CD14-positive monocyte (primary cell): Measurements from ENCODE around the gene SPG7. TPM values are rescaled to one million over a fixed set of nuclear protein-coding genes. Genes with fewer than 3 reads are reported as not detected.

Source experiments
- DNase-seq, 3 donors: peaks; one replicate each; pipeline ENCODE4 v3.0.0-alpha.2; 2011 to 2022
- H2AFZ ChIP-seq: 2 replicates; pipeline ENCODE4 v1.6.0; 2012; ENCODE audit warnings: mild to moderate bottlenecking, low read depth, low read length, inconsistent platforms; ENCODE audit not compliant: insufficient read depth, poor library complexity, severe bottlenecking
- H3K27ac ChIP-seq, 2 donors: 1 replicate in 1 of 2; 2 replicates in 1 of 2; pipeline ENCODE4 v1.5.1; 2012 to 2013; ENCODE audit warnings: low read length in 2 of 2, control low read depth in 1 of 2, inconsistent platforms in 1 of 2, low read depth in 1 of 2, mild to moderate bottlenecking in 1 of 2
- H3K27me3 ChIP-seq, 2 donors: one replicate each; pipeline versions ENCODE4 v1.6.0 to v1.6.1; 2011 to 2013; ENCODE audit warnings: low read length in 2 of 2; ENCODE audit not compliant: control insufficient read depth in 2 of 2, insufficient read depth in 2 of 2
- H3K36me3 ChIP-seq, 2 donors: replicated peaks in 1 of 2; 1 replicate in 1 of 2; 2 replicates in 1 of 2; pipeline versions ENCODE4 v1.5.1 to v1.6.1; 2012 to 2013; ENCODE audit warnings: low read length in 2 of 2, control low read depth in 1 of 2, inconsistent platforms in 1 of 2, mild to moderate bottlenecking in 1 of 2; ENCODE audit not compliant: insufficient read depth in 2 of 2, control insufficient read depth in 1 of 2
- H3K4me1 ChIP-seq, 2 donors: 1 replicate in 1 of 2; 2 replicates in 1 of 2; pipeline versions ENCODE4 v1.5.1 to v1.6.1; 2012 to 2013; ENCODE audit warnings: low read length in 2 of 2, control low read depth in 1 of 2, inconsistent platforms in 1 of 2, mild to moderate bottlenecking in 1 of 2, moderate library complexity in 1 of 2; ENCODE audit not compliant: insufficient read depth in 2 of 2, control insufficient read depth in 1 of 2
- H3K4me2 ChIP-seq: replicated peaks from 2 replicates; pipeline ENCODE3; 2012; ENCODE audit warnings: low read length, moderate library complexity, mild to moderate bottlenecking; ENCODE audit not compliant: poor library complexity, severe bottlenecking; ENCODE audit errors: extremely low read depth
- H3K4me3 ChIP-seq, 3 experiments: fragments of 200-600 bp in 1 of 3; sonication (generic) in 1 of 3; replicated peaks in 1 of 3; 1 replicate in 2 of 3; 2 replicates in 1 of 3; pipeline ENCODE4 v1.5.1; 2011 to 2013; ENCODE audit warnings: low read length in 3 of 3, mild to moderate bottlenecking in 3 of 3, control low read depth in 2 of 3, low read depth in 2 of 3, inconsistent platforms in 1 of 3, moderate library complexity in 1 of 3
- H3K79me2 ChIP-seq: 2 replicates; pipeline ENCODE4 v1.6.0; 2012; ENCODE audit warnings: mild to moderate bottlenecking, control low read depth, inconsistent platforms, low read length, moderate library complexity; ENCODE audit not compliant: insufficient read depth
- H3K9ac ChIP-seq: 2 replicates; pipeline ENCODE4 v1.6.0; 2017; ENCODE audit warnings: low read length, mild to moderate bottlenecking; ENCODE audit not compliant: insufficient read depth, poor library complexity, severe bottlenecking
- H3K9me3 ChIP-seq, 2 donors: replicated peaks in 1 of 2; 1 replicate in 1 of 2; 2 replicates in 1 of 2; pipeline versions ENCODE4 v1.5.1 to v1.6.1; 2012 to 2013; ENCODE audit warnings: low read length in 2 of 2, control low read depth in 1 of 2; ENCODE audit not compliant: control insufficient read depth in 1 of 2, insufficient read depth in 1 of 2
- H4K20me1 ChIP-seq: 2 replicates; pipeline ENCODE4 v1.6.0; 2012; ENCODE audit warnings: mild to moderate bottlenecking, low read length, control low read depth, moderate library complexity; ENCODE audit not compliant: insufficient read depth
- H3K27ac Mint-ChIP-seq, 7 donors: one replicate each; pipeline ENCODE4 v1.8.0; 2020; ENCODE audit warnings: mild to moderate bottlenecking in 7 of 7, mixed read lengths in 7 of 7, moderate library complexity in 6 of 7, inconsistent platforms in 2 of 7
- H3K27me3 Mint-ChIP-seq, 3 donors: one replicate each; pipeline ENCODE4 v1.8.0; 2021 to 2022; ENCODE audit warnings: low read depth in 3 of 3, mild to moderate bottlenecking in 3 of 3, mixed read lengths in 3 of 3, moderate library complexity in 3 of 3, inconsistent platforms in 1 of 3
- H3K36me3 Mint-ChIP-seq, 2 donors: one replicate each; pipeline ENCODE4 v1.8.0; 2020; ENCODE audit warnings: mixed read lengths in 2 of 2, inconsistent platforms in 1 of 2, mild to moderate bottlenecking in 1 of 2
- H3K4me1 Mint-ChIP-seq: one replicate; pipeline ENCODE4 v1.8.0; 2020; ENCODE audit warnings: mild to moderate bottlenecking, mixed read lengths
- H3K4me3 Mint-ChIP-seq, 2 donors: one replicate each; pipeline ENCODE4 v1.8.0; 2020; ENCODE audit warnings: mild to moderate bottlenecking in 2 of 2, mixed read lengths in 2 of 2, moderate library complexity in 1 of 2
- H3K9me3 Mint-ChIP-seq, 7 donors: one replicate each; pipeline ENCODE4 v1.8.0; 2020 to 2022; ENCODE audit warnings: mixed read lengths in 7 of 7, mild to moderate bottlenecking in 6 of 7, moderate library complexity in 6 of 7, inconsistent platforms in 2 of 7
- WGBS: methylation state at CpG from one replicate; pipeline ENCODE4 v1.1.5; 2013; ENCODE audit warnings: missing lambda C conversion rate; ENCODE audit not compliant: insufficient coverage; 5-methylcytosine and 5-hydroxymethylcytosine counted together
- intact Hi-C, 2 donors: fragments of 100-400 bp; cut with micrococcal nuclease; formaldehyde crosslinking; loops; one replicate each; pipeline versions ENCODE4 v1.15.0 to v1.15.1; 2023
- polyA plus RNA-seq, 3 donors: library from polyadenylated mRNA; depleted of rRNA in 1 of 3; unstranded in 2 of 3; stranded (reverse) in 1 of 3; fragments of 300-500 nt in 2 of 3; fragments of >200 nt in 1 of 3; fragmentation: Illumina TruSeq in 2 of 3; gene quantifications; 1 replicate in 2 of 3; 2 replicates in 1 of 3; pipeline ENCODE4 v1.2.3, GENCODE V29; 2012 to 2021
- TF ChIP-seq, protein P1 (sequence below): fragments of 200-600 bp; IDR thresholded peaks from one replicate; pipeline ENCODE4 v1.8.0; 2022; ENCODE audit warnings: antibody characterized with exemption, mild to moderate bottlenecking

SPG7 gene
- polyA plus RNA-seq, 3 donors = 30.3 to 120 (median 34.4) TPM

DNA sequence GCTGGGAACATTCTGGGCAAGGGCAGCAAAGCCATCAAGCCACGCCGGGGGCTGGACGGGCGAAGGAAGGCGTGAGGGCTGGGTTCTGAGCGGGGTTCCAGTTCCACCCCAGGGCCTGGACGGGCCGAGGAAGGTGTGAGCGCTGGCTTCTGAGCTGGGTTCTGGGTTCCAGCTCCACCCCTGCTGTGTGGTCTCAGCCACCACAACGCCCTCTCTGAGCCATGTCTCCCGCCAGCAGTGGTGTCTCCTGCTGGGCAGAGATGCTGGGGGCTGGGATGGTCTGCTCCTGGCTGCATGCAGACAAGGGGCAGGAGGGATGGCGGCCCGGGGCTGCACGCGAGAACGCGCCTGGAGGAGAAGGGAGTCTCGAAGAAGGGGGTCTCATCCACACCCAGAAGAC is 63.4 kb downstream of the SPG7 start:
- TF ChIP-seq, protein P1, sequence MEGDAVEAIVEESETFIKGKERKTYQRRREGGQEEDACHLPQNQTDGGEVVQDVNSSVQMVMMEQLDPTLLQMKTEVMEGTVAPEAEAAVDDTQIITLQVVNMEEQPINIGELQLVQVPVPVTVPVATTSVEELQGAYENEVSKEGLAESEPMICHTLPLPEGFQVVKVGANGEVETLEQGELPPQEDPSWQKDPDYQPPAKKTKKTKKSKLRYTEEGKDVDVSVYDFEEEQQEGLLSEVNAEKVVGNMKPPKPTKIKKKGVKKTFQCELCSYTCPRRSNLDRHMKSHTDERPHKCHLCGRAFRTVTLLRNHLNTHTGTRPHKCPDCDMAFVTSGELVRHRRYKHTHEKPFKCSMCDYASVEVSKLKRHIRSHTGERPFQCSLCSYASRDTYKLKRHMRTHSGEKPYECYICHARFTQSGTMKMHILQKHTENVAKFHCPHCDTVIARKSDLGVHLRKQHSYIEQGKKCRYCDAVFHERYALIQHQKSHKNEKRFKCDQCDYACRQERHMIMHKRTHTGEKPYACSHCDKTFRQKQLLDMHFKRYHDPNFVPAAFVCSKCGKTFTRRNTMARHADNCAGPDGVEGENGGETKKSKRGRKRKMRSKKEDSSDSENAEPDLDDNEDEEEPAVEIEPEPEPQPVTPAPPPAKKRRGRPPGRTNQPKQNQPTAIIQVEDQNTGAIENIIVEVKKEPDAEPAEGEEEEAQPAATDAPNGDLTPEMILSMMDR = no peak
- H3K9ac ChIP-seq = no peak overlapping the region
- Mint-ChIP-seq H3K36me3 (peaks cover 3 to 5% of the 10 kb centered on the region in 2 donors), H3K9me3 (peaks cover 0 to 2% (median 0%) of the 10 kb centered on the region in 7 donors), H3K27me3 (peaks cover 33 to 47% (median 33%) of the 10 kb centered on the region in 3 donors), H3K4me3 (peak overlapping the region in 1 of 2 donors; percentile 31), H3K27ac (no peak overlapping the region), H3K4me1 (peaks cover 12% of the 10 kb centered on the region)
- DNase-seq = no peak
- H3K4me1 ChIP-seq = peaks cover 10 to 20% of the 10 kb centered on the region in 2 donors
- H2AFZ ChIP-seq = no peak overlapping the region
- intact Hi-C loops = loop anchor here in 1 of 2 donors (10.0 kb wide), 1 partner anchor 73 kb away; no protein-coding TSS in a partner anchor
- 88% methylated on average over 17 of the region's 18 CpGs for WGBS
- no peaks in the 10 kb centered on the region for H3K36me3 ChIP-seq
- no peaks in the 10 kb centered on the region for H4K20me1 ChIP-seq
- no peaks in the 10 kb centered on the region for H3K79me2 ChIP-seq
- no peak overlapping the region for H3K27ac ChIP-seq
- H3K4me2 ChIP-seq = no peak overlapping the region
- H3K9me3 ChIP-seq = no peaks in the 10 kb centered on the region
- no peak overlapping the region for H3K4me3 ChIP-seq
- H3K27me3 ChIP-seq = peaks cover 15 to 31% of the 10 kb centered on the region in 2 donors

GRCh38 chr16:89572073-89572484 is 63.9 kb downstream of the SPG7 start:
- Histone ChIP-seq H2AFZ (no peak overlapping the region), H3K9ac (no peak overlapping the region), H3K4me2 (no peak overlapping the region), H3K9me3 (no peaks in the 10 kb centered on the region), H3K79me2 (no peaks in the 10 kb centered on the region), H3K4me1 (peaks cover 10 to 20% of the 10 kb centered on the region in 2 donors), H3K27me3 (peaks cover 15 to 35% of the 10 kb centered on the region in 2 donors), H3K27ac (no peak overlapping the region), H3K36me3 (no peaks in the 10 kb centered on the region), H3K4me3 (no peak overlapping the region), H4K20me1 (no peaks in the 10 kb centered on the region)
- Mint-ChIP-seq H3K4me1 (peaks cover 12% of the 10 kb centered on the region), H3K4me3 (peak overlapping the region in 1 of 2 donors; percentile 42), H3K36me3 (peaks cover 3 to 5% of the 10 kb centered on the region in 2 donors), H3K27me3 (peaks cover 38 to 52% (median 38%) of the 10 kb centered on the region in 3 donors), H3K27ac (no peak overlapping the region), H3K9me3 (peaks cover 0 to 2% (median 0%) of the 10 kb centered on the region in 7 donors)
- no peak for DNase-seq
- 19% methylated on average over 14 of the region's 14 CpGs for WGBS
- intact Hi-C loops = loop anchor here in 1 of 2 donors (10.0 kb wide), 1 partner anchor 73 kb away; no protein-coding TSS in a partner anchor
- TF ChIP-seq, protein P1 = no peak
